T-cell (primary cell): Measurements from ENCODE around the gene ANO1. TPM values are rescaled to one million over a fixed set of nuclear protein-coding genes. Genes with fewer than 3 reads are reported as not detected.
A peak's percentile ranks its signal among the peaks of the same experiment; 100 is the strongest.

ENCODE experiments used
- ATAC-seq, 4 experiments: fragments of 200-7000 bp in 3 of 4; fragments of 150-1000 bp in 1 of 4; cut with Tn5 transposase; replicated peaks in 1 of 4; 1 replicate in 3 of 4; 2 replicates in 1 of 4; pipeline ENCODE4 v1.10.0; 2021; ENCODE audit warnings: moderate library complexity in 3 of 4, mild to moderate bottlenecking in 2 of 4, moderate number of reproducible peaks in 1 of 4
- CTCF ChIA-PET, 2 donors: fragments of 300-600 bp; sonication (Branson Sonifier 250); formaldehyde crosslinking; loops; one replicate each; lab custom pipeline; 2022; ENCODE audit warnings: antibody characterized with exemption in 2 of 2; lab: Charles Lee
- POLR2A ChIA-PET, 2 donors: fragments of 300-600 bp; sonication (Branson Sonifier 250); formaldehyde crosslinking; loops; one replicate each; lab custom pipeline; 2022; ENCODE audit warnings: antibody characterized with exemption in 2 of 2; lab: Charles Lee
- DNase-seq, 35 experiments: peaks; one replicate each; pipeline versions ENCODE4 v3.0.0 to v3.0.0-alpha.2; 2013 to 2023
- H3K27ac ChIP-seq: one replicate; pipeline ENCODE4 v1.5.1; 2013; ENCODE audit warnings: low read length
- H3K27me3 ChIP-seq, 2 experiments: replicated peaks in 1 of 2; 1 replicate in 1 of 2; 2 replicates in 1 of 2; pipeline versions ENCODE4 v1.6.1 to v1.7.0; 2013; ENCODE audit warnings: low read length in 1 of 2, mixed read lengths in 1 of 2; ENCODE audit not compliant: control insufficient read depth in 2 of 2, insufficient read depth in 2 of 2; ENCODE audit errors: extremely low read depth in 1 of 2
- H3K36me3 ChIP-seq, 2 donors: 1 replicate in 1 of 2; 2 replicates in 1 of 2; pipeline versions ENCODE4 v1.6.1 to v1.7.0; 2013; ENCODE audit warnings: low read length in 1 of 2; ENCODE audit not compliant: control insufficient read depth in 2 of 2, insufficient read depth in 1 of 2; ENCODE audit errors: extremely low read depth in 1 of 2
- H3K4me1 ChIP-seq, 2 experiments: 1 replicate in 1 of 2; 2 replicates in 1 of 2; pipeline versions ENCODE4 v1.6.1 to v1.7.0; 2013; ENCODE audit warnings: low read length in 2 of 2, mixed read lengths in 1 of 2; ENCODE audit not compliant: insufficient read depth in 2 of 2, control insufficient read depth in 1 of 2; ENCODE audit errors: extremely low read depth in 1 of 2
- H3K4me3 ChIP-seq, 2 donors: 1 replicate in 1 of 2; 2 replicates in 1 of 2; pipeline versions ENCODE4 v1.5.1 to v1.7.0; 2013; ENCODE audit warnings: mild to moderate bottlenecking in 2 of 2, low read length in 1 of 2, moderate library complexity in 1 of 2; ENCODE audit not compliant: control insufficient read depth in 1 of 2; ENCODE audit errors: extremely low read depth in 1 of 2
- H3K9me3 ChIP-seq: 2 replicates; pipeline ENCODE4 v1.7.0; 2013
- H3K27ac Mint-ChIP-seq, 2 donors: one replicate each; pipeline ENCODE4 v1.8.0; 2020 to 2021; ENCODE audit warnings: mild to moderate bottlenecking in 2 of 2, mixed read lengths in 2 of 2
- H3K27me3 Mint-ChIP-seq, 2 donors: one replicate each; pipeline ENCODE4 v1.8.0; 2021 to 2022; ENCODE audit warnings: mixed read lengths in 2 of 2
- H3K36me3 Mint-ChIP-seq: one replicate; pipeline ENCODE4 v1.8.0; 2021; ENCODE audit warnings: mixed read lengths
- H3K4me1 Mint-ChIP-seq, 3 donors: one replicate each; pipeline ENCODE4 v1.8.0; 2020 to 2022; ENCODE audit warnings: mixed read lengths in 3 of 3, mild to moderate bottlenecking in 1 of 3
- H3K4me3 Mint-ChIP-seq, 3 donors: one replicate each; pipeline ENCODE4 v1.8.0; 2020 to 2022; ENCODE audit warnings: mild to moderate bottlenecking in 3 of 3, mixed read lengths in 3 of 3, moderate library complexity in 3 of 3
- H3K9me3 Mint-ChIP-seq, 3 donors: one replicate each; pipeline ENCODE4 v1.8.0; 2020 to 2022; ENCODE audit warnings: mixed read lengths in 3 of 3
- WGBS: methylation state at CpG from one replicate; pipeline ENCODE4 v1.1.5; 2013; ENCODE audit warnings: missing lambda C conversion rate; ENCODE audit not compliant: insufficient coverage; 5-methylcytosine and 5-hydroxymethylcytosine counted together
- total RNA-seq, 35 experiments: library from RNA in 6 of 35; stranded (reverse) in 6 of 35; fragments of 120-200 nt in 1 of 35; gene quantifications; one replicate each; pipeline versions ENCODE4 v1.2.1 to v1.2.4 and lab custom pipeline; 2013 to 2026

Gene ANO1
- total RNA-seq, 5 donors from 2014 or later (not counting 1 experiment from before 2014, with no cell fraction given), result 0.19 to 0.38 (median 0.33) TPM; not detected in 2

GRCh38 chr11:70068950-70069349 is 9.2 kb upstream of the ANO1 start:
- Mint-ChIP-seq H3K4me3 (no peak overlapping the region), H3K27ac (no peak overlapping the region), H3K27me3 (peaks cover 53 to 71% of the 10 kb centered on the region in 2 donors), H3K4me1 (peaks cover 0 to 2% (median 0%) of the 10 kb centered on the region in 3 donors), H3K36me3 (no peaks in the 10 kb centered on the region), H3K9me3 (no peaks in the 10 kb centered on the region)
- no peaks in the 10 kb centered on the region for H3K36me3 ChIP-seq
- no peak overlapping the region for H3K4me3 ChIP-seq
- no peaks in the 10 kb centered on the region for H3K9me3 ChIP-seq
- H3K27ac ChIP-seq, result no peak overlapping the region
- ATAC-seq (no peak), DNase-seq (peak in 1 of 35 experiments; percentile 2)
- peaks cover 2 to 62% of the 10 kb centered on the region in 2 experiments for H3K27me3 ChIP-seq
- POLR2A ChIA-PET, result no interaction called here
- WGBS, result no CpG with 5 or more reads among the region's 2 CpGs
- H3K4me1 ChIP-seq, result no peaks in the 10 kb centered on the region
- CTCF ChIA-PET, result no interaction called here

- Mint-ChIP-seq H3K27me3 (peaks cover 56 to 77% of the 10 kb centered on the region in 2 donors), H3K9me3 (no peaks in the 10 kb centered on the region), H3K27ac (no peak overlapping the region), H3K36me3 (no peaks in the 10 kb centered on the region), H3K4me3 (no peak overlapping the region), H3K4me1 (peaks cover 0 to 2% (median 0%) of the 10 kb centered on the region in 3 donors)
- WGBS, result 100% methylated on average over 6 of the region's 9 CpGs
- Histone ChIP-seq H3K4me3 (no peak overlapping the region), H3K36me3 (no peaks in the 10 kb centered on the region), H3K4me1 (no peaks in the 10 kb centered on the region), H3K27me3 (peaks cover 4 to 67% of the 10 kb centered on the region in 2 experiments), H3K27ac (no peak overlapping the region), H3K9me3 (no peaks in the 10 kb centered on the region)
- ChIA-PET POLR2A (no interaction called here), CTCF (no interaction called here)
- ATAC-seq (no peak), DNase-seq (no peak)
These were observed 7.4 kb upstream of the ANO1 start for GRCh38 chr11:70070706-70071105.

- H3K4me1 Mint-ChIP-seq, result peaks cover 0 to 2% (median 0%) of the 10 kb centered on the region in 3 donors
- no peaks in the 10 kb centered on the region for H3K36me3 ChIP-seq
- H3K27ac Mint-ChIP-seq, result no peak overlapping the region
- 85% methylated on average over 7 of the region's 12 CpGs for WGBS
- no peaks in the 10 kb centered on the region for H3K4me1 ChIP-seq
- H3K27ac ChIP-seq, result no peak overlapping the region
- no peak overlapping the region for H3K4me3 Mint-ChIP-seq
- H3K36me3 Mint-ChIP-seq, result no peaks in the 10 kb centered on the region
- H3K4me3 ChIP-seq, result no peak overlapping the region
- peaks cover 6 to 70% of the 10 kb centered on the region in 2 experiments for H3K27me3 ChIP-seq
- H3K9me3 ChIP-seq, result no peaks in the 10 kb centered on the region
- H3K9me3 Mint-ChIP-seq, result no peaks in the 10 kb centered on the region
- POLR2A ChIA-PET, result no interaction called here
- CTCF ChIA-PET, result interaction anchor here in 1 of 2 donors (0.6 kb wide), 1 partner anchor 863 kb away, joined by 3 read pairs; no protein-coding TSS in a partner anchor
- ATAC-seq (no peak), DNase-seq (no peak)
- peaks cover 59 to 84% of the 10 kb centered on the region in 2 donors for H3K27me3 Mint-ChIP-seq
These were observed 6.1 kb upstream of the ANO1 start for GRCh38 chr11:70071996-70072395.

GRCh38 chr11:70072461-70072860 is 5.7 kb upstream of the ANO1 start:
- no peak overlapping the region for H3K4me3 ChIP-seq
- ATAC-seq, result no peak
- Mint-ChIP-seq H3K27me3 (peaks cover 63 to 89% of the 10 kb centered on the region in 2 donors), H3K4me1 (peaks cover 0 to 2% (median 0%) of the 10 kb centered on the region in 3 donors), H3K36me3 (no peaks in the 10 kb centered on the region), H3K27ac (no peak overlapping the region), H3K4me3 (no peak overlapping the region), H3K9me3 (no peaks in the 10 kb centered on the region)
- CTCF ChIA-PET, result no interaction called here
- H3K36me3 ChIP-seq, result no peaks in the 10 kb centered on the region
- WGBS, result 51% methylated on average over 10 of the region's 12 CpGs
- POLR2A ChIA-PET, result no interaction called here
- H3K4me1 ChIP-seq, result no peaks in the 10 kb centered on the region
- peaks cover 8 to 72% of the 10 kb centered on the region in 2 experiments for H3K27me3 ChIP-seq
- H3K27ac ChIP-seq, result no peak overlapping the region
- no peak for DNase-seq
- H3K9me3 ChIP-seq, result no peaks in the 10 kb centered on the region

- Mint-ChIP-seq H3K4me3 (no peak overlapping the region), H3K27me3 (peaks cover 65 to 90% of the 10 kb centered on the region in 2 donors), H3K9me3 (no peaks in the 10 kb centered on the region), H3K27ac (no peak overlapping the region), H3K4me1 (peaks cover 0 to 3% (median 0%) of the 10 kb centered on the region in 3 donors), H3K36me3 (no peaks in the 10 kb centered on the region)
- ATAC-seq, result no peak
- H3K4me3 ChIP-seq, result no peak overlapping the region
- H3K36me3 ChIP-seq, result no peaks in the 10 kb centered on the region
- no peak for DNase-seq
- peaks cover 8 to 72% of the 10 kb centered on the region in 2 experiments for H3K27me3 ChIP-seq
- ChIA-PET CTCF (no interaction called here), POLR2A (interaction anchor here in 1 of 2 donors (0.5 kb wide), 1 partner anchor 254 kb away, joined by 7 read pairs; no protein-coding TSS in a partner anchor)
- H3K4me1 ChIP-seq, result no peaks in the 10 kb centered on the region
- H3K27ac ChIP-seq, result no peak overlapping the region
- H3K9me3 ChIP-seq, result no peaks in the 10 kb centered on the region
- WGBS, result 9% methylated on average over 12 of the region's 21 CpGs
These were observed 5.0 kb upstream of the ANO1 start for GRCh38 chr11:70072861-70073755.

GRCh38 chr11:70073871-70074371 is 4.2 kb upstream of the ANO1 start:
- no peak overlapping the region for H3K4me3 ChIP-seq
- Mint-ChIP-seq H3K27ac (no peak overlapping the region), H3K4me3 (no peak overlapping the region), H3K36me3 (no peaks in the 10 kb centered on the region), H3K27me3 (peaks cover 60 to 82% of the 10 kb centered on the region in 2 donors), H3K9me3 (no peaks in the 10 kb centered on the region), H3K4me1 (peaks cover 0 to 3% (median 0%) of the 10 kb centered on the region in 3 donors)
- H3K36me3 ChIP-seq, result no peaks in the 10 kb centered on the region
- H3K9me3 ChIP-seq, result no peaks in the 10 kb centered on the region
- CTCF ChIA-PET, result no interaction called here
- ATAC-seq (no peak), DNase-seq (no peak)
- POLR2A ChIA-PET, result interaction anchor here in 1 of 2 donors (0.5 kb wide), 1 partner anchor 253 kb away, joined by 7 read pairs; no protein-coding TSS in a partner anchor
- H3K27ac ChIP-seq, result no peak overlapping the region
- 17% methylated on average over 10 of the region's 22 CpGs for WGBS
- no peaks in the 10 kb centered on the region for H3K4me1 ChIP-seq
- peaks cover 8 to 65% of the 10 kb centered on the region in 2 experiments for H3K27me3 ChIP-seq
